Gastrocnemius medialis (tissue), 4 donors: ENCODE data around the gene RTKN2. TPM values are rescaled to one million over a fixed set of nuclear protein-coding genes. Genes with fewer than 3 reads are reported as not detected.

Source experiments
- ATAC-seq, 2 donors: fragments of 150-250 bp; one replicate each; pipeline ENCODE4 v1.9.1; 2016
- DNase-seq, 2 donors: peaks; one replicate each; pipeline ENCODE4 v3.0.0-alpha.2; 2019
- H3K27ac ChIP-seq, 4 donors: fragments of 200-600 bp; sonication (generic); 1 replicate in 1 of 4; 2 replicates in 3 of 4; pipeline ENCODE4 v1.5.1; 2016 to 2018; ENCODE audit warnings: mild to moderate bottlenecking in 2 of 4, moderate library complexity in 1 of 4
- H3K27me3 ChIP-seq, 3 donors: fragments of 200-600 bp; sonication (generic) in 2 of 3; 1 replicate in 1 of 3; 2 replicates in 2 of 3; pipeline versions ENCODE4 v1.5.1 to v1.6.0; 2016 to 2019; ENCODE audit warnings: mild to moderate bottlenecking in 1 of 3, moderate library complexity in 1 of 3
- H3K36me3 ChIP-seq, 2 donors: fragments of 200-600 bp; sonication (generic) in 1 of 2; one replicate each; pipeline ENCODE4 v1.5.1; 2017 to 2018
- H3K4me1 ChIP-seq, 2 donors: fragments of 200-600 bp; sonication (generic) in 1 of 2; one replicate each; pipeline ENCODE4 v1.5.1; 2016 to 2017; ENCODE audit warnings: mild to moderate bottlenecking in 2 of 2
- H3K4me3 ChIP-seq, 4 donors: fragments of 200-600 bp; sonication (generic) in 3 of 4; 1 replicate in 1 of 4; 2 replicates in 3 of 4; pipeline ENCODE4 v1.5.1; 2016 to 2019; ENCODE audit warnings: mild to moderate bottlenecking in 2 of 4
- H3K9me3 ChIP-seq, 3 donors: fragments of 200-600 bp; sonication (generic) in 2 of 3; 1 replicate in 1 of 3; 2 replicates in 2 of 3; pipeline ENCODE4 v1.5.1; 2016 to 2019
- POLR2A ChIP-seq, 2 donors: fragments of 450-650 bp; IDR thresholded peaks; one replicate each; pipeline ENCODE4 v1.6.1; 2017; ENCODE audit warnings: antibody characterized with exemption in 2 of 2, mild to moderate bottlenecking in 2 of 2, moderate library complexity in 2 of 2
- in situ Hi-C, 4 donors: fragments of 200-750 bp; cut with MboI; loops; one replicate each; pipeline versions ENCODE4 v1.15.0 to v1.8.0; 2017; ENCODE audit warnings: low sequenced_read_pairs in 4 of 4
- intact Hi-C: fragments of 100-400 bp; cut with DNase I; formaldehyde crosslinking; loops from one replicate; pipeline ENCODE4 v1.15.1; 2023; ENCODE audit warnings: low total_unique reads
- total RNA-seq, 4 donors: library from RNA; depleted of rRNA; stranded (reverse); fragments of >200 nt; gene quantifications; one replicate each; pipeline versions ENCODE4 v1.1.0 to v1.2.3, GENCODE V29; 2016
- TF ChIP-seq, protein P1 (sequence below), 5 experiments: fragments of 450-650 bp in 3 of 5; fragments of 200-600 bp in 2 of 5; sonication (generic) in 2 of 5; IDR thresholded peaks in 4 of 5; conservative IDR thresholded peaks in 1 of 5; 1 replicate in 4 of 5; 2 replicates in 1 of 5; pipeline ENCODE4 v1.5.1; 2016 to 2019; ENCODE audit warnings: antibody characterized with exemption in 5 of 5, mild to moderate bottlenecking in 3 of 5, moderate library complexity in 3 of 5

Gene RTKN2
- total RNA-seq, 4 donors from 2014 or later, result not detected

- no peak for TF ChIP-seq POLR2A (IDR thresholded peaks at IDR 0.05)
- TF ChIP-seq, protein P1, sequence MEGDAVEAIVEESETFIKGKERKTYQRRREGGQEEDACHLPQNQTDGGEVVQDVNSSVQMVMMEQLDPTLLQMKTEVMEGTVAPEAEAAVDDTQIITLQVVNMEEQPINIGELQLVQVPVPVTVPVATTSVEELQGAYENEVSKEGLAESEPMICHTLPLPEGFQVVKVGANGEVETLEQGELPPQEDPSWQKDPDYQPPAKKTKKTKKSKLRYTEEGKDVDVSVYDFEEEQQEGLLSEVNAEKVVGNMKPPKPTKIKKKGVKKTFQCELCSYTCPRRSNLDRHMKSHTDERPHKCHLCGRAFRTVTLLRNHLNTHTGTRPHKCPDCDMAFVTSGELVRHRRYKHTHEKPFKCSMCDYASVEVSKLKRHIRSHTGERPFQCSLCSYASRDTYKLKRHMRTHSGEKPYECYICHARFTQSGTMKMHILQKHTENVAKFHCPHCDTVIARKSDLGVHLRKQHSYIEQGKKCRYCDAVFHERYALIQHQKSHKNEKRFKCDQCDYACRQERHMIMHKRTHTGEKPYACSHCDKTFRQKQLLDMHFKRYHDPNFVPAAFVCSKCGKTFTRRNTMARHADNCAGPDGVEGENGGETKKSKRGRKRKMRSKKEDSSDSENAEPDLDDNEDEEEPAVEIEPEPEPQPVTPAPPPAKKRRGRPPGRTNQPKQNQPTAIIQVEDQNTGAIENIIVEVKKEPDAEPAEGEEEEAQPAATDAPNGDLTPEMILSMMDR (IDR thresholded peaks at IDR 0.05 in 4 of 5, conservative IDR thresholded peaks at IDR 0.05 in 1 of 5), result no peak
- no peaks in the 10 kb centered on the region for H3K9me3 ChIP-seq
- no peak overlapping the region for H3K4me3 ChIP-seq
- no peaks in the 10 kb centered on the region for H3K27me3 ChIP-seq
- no peak for ATAC-seq
- H3K36me3 ChIP-seq, result no peaks in the 10 kb centered on the region
- in situ Hi-C loops (no loop called here), intact Hi-C loops (no loop called here)
- no peak overlapping the region for H3K27ac ChIP-seq
- H3K4me1 ChIP-seq, result no peaks in the 10 kb centered on the region
- DNase-seq, result no peak
These were observed 81.5 kb downstream of the RTKN2 start for GRCh38 chr10:62186999-62187675.

DNA sequence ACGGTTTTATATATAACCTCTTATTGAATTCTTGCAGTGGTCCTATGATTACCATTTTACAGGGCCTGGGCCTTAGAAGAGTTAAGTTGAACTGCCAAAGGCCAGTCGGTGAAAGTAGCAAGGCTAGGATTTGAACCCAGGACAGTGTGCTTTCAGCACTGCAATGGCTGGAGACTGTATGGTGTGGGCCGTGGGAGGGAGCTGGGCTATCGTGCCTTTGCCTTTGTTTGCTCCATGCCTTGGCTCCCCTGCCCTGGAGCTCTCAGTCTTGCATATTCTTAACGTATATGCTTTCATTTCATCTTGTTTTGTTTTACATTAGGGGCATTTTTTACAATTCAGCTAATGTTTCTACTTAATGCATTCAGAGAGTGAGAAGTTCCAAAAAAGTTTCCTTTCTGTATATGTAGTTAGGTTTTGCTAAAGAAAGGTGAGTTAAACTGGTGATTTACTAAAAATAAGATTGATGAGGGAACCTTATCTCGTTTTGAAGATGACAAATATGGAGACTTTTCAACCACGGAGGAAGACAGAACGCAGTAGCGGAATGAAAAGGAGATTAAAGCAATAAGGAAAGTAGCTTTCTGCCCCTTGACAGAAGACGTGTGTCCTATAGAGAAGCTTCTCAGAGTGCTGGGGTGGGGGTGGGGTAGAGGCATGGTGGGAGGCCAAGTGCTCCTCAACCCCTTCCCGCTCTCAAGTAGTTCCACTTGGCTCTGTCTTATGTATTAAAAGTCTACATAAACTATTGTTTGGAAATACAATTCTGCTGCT lies 82.5 kb downstream of the RTKN2 start:
- ATAC-seq (no peak), DNase-seq (no peak)
- in situ Hi-C loops (no loop called here), intact Hi-C loops (no loop called here)
- Histone ChIP-seq H3K4me3 (no peak overlapping the region), H3K36me3 (no peaks in the 10 kb centered on the region), H3K9me3 (no peaks in the 10 kb centered on the region), H3K4me1 (no peaks in the 10 kb centered on the region), H3K27ac (no peak overlapping the region), H3K27me3 (no peaks in the 10 kb centered on the region)
- TF ChIP-seq POLR2A (IDR thresholded peaks at IDR 0.05), result no peak
- TF ChIP-seq, protein P1 (IDR thresholded peaks at IDR 0.05 in 4 of 5, conservative IDR thresholded peaks at IDR 0.05 in 1 of 5), result no peak

DNA sequence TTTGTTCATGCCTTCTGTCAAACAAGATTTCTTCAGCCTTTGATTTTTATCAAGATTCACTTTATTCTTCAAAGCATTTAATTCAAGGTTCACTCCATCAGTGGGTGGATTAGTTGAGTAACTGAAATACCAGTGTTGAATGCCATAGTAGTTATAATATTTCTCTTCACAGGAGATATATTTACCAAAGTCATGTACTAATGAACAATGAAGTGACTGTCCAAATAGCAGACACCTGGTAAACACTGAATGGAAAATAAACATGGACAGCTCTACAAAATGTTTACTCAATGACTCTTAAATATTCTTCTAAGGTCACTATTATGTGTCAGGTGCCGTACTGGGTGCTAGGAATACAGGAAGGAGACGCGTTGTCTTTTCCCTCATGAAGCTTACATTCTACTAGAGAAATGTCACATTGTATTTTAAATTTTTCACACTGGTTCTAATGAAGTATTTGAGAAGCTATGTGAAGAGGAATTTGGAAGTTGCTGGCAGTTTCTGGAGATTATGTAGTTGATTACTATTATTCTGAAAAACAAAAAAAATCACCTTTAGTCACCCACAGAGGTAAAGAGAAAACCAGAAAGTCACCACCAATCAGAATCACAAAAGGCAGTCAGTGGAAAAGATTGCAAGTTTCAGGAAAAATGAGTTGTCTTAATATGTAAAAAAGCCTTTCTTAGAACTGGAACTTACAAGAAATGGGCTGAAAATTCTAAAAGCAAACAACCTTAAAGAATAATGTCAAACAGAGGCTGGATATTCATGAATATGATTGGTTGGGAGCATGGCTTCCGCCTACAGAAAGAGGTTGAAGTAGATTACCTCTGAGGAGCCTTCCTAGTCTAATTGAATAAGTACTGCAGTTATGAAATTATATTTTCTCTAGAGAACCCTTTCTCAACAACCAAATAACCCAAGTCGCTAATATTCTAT lies 84.5 kb downstream of the RTKN2 start:
- Histone ChIP-seq H3K4me3 (no peak overlapping the region), H3K36me3 (no peaks in the 10 kb centered on the region), H3K4me1 (no peaks in the 10 kb centered on the region), H3K27me3 (no peaks in the 10 kb centered on the region), H3K9me3 (no peaks in the 10 kb centered on the region), H3K27ac (no peak overlapping the region)
- intact Hi-C loops, result no loop called here
- no peak for DNase-seq
- no peak for ATAC-seq
- TF ChIP-seq, protein P1 (IDR thresholded peaks at IDR 0.05 in 4 of 5, conservative IDR thresholded peaks at IDR 0.05 in 1 of 5), result no peak
- no peak for TF ChIP-seq POLR2A (IDR thresholded peaks at IDR 0.05)
- in situ Hi-C loops, result no loop called here

- Histone ChIP-seq H3K4me1 (no peaks in the 10 kb centered on the region), H3K27me3 (no peaks in the 10 kb centered on the region), H3K4me3 (no peak overlapping the region), H3K36me3 (no peaks in the 10 kb centered on the region), H3K9me3 (no peaks in the 10 kb centered on the region), H3K27ac (no peak overlapping the region)
- no peak for ATAC-seq
- TF ChIP-seq, protein P1 (IDR thresholded peaks at IDR 0.05 in 4 of 5, conservative IDR thresholded peaks at IDR 0.05 in 1 of 5), result no peak
- TF ChIP-seq POLR2A (IDR thresholded peaks at IDR 0.05), result no peak
- in situ Hi-C loops, result no loop called here
- no peak for DNase-seq
- intact Hi-C loops, result no loop called here
These were observed 85.2 kb downstream of the RTKN2 start for GRCh38 chr10:62183442-62183841.
